Kidney epithelial cell (primary cell): ENCODE measurements around the gene RHOBTB1. TPM values are rescaled to one million over a fixed set of nuclear protein-coding genes. Genes with fewer than 3 reads are reported as not detected.

ENCODE experiments used
- DNase-seq: peaks from one replicate; pipeline ENCODE4 v3.0.0-alpha.2; 2010; ENCODE audit warnings: low read depth
- H3K27me3 ChIP-seq: 2 replicates; pipeline ENCODE4 v1.6.0; 2011; ENCODE audit warnings: low read length; ENCODE audit not compliant: control insufficient read depth, insufficient read depth
- H3K36me3 ChIP-seq: 2 replicates; pipeline ENCODE4 v1.5.1; 2011; ENCODE audit warnings: low read length; ENCODE audit not compliant: control insufficient read depth, insufficient read depth
- H3K4me3 ChIP-seq: 2 replicates; pipeline ENCODE4 v1.5.1; 2011; ENCODE audit warnings: low read depth, mild to moderate bottlenecking, control low read depth, low read length
- total RNA-seq: library from RNA; depleted of rRNA; stranded (reverse); fragments of >200 nt; gene quantifications from 2 replicates; pipeline ENCODE4 v1.2.3, GENCODE V29; 2015
- TF ChIP-seq, protein P1 (sequence below): IDR thresholded peaks from 2 replicates; pipeline ENCODE4 v1.5.1; 2011; ENCODE audit warnings: mild to moderate bottlenecking, moderate library complexity, low read length, control low read depth, inconsistent platforms; ENCODE audit not compliant: insufficient read depth, poor library complexity, severe bottlenecking

RHOBTB1 gene
- total RNA-seq, 1 donor from 2014 or later, result 21.3 TPM

DNA sequence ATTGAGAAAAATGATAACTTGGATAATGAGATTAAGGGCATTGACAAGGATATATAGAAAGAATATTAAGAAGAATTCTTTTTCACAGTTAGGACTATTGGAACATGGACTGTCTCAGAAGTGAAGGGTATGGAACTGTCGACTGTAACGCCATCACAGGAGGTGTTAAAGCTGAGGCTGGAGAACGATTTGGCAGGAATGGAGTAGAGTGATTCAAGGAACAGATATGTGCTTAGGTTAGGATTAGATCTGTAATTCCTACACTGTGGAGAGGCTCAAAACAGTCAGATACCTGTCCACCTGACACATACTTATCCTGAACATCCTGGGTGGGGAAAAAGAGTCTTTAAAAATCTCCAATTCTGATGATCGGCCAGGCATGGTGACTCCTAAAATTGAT lies 30.9 kb downstream of the RHOBTB1 start:
- Histone ChIP-seq H3K36me3 (peaks cover 1% of the 10 kb centered on the region), H3K4me3 (no peak overlapping the region), H3K27me3 (no peaks in the 10 kb centered on the region)
- no peak for DNase-seq
- TF ChIP-seq, protein P1, sequence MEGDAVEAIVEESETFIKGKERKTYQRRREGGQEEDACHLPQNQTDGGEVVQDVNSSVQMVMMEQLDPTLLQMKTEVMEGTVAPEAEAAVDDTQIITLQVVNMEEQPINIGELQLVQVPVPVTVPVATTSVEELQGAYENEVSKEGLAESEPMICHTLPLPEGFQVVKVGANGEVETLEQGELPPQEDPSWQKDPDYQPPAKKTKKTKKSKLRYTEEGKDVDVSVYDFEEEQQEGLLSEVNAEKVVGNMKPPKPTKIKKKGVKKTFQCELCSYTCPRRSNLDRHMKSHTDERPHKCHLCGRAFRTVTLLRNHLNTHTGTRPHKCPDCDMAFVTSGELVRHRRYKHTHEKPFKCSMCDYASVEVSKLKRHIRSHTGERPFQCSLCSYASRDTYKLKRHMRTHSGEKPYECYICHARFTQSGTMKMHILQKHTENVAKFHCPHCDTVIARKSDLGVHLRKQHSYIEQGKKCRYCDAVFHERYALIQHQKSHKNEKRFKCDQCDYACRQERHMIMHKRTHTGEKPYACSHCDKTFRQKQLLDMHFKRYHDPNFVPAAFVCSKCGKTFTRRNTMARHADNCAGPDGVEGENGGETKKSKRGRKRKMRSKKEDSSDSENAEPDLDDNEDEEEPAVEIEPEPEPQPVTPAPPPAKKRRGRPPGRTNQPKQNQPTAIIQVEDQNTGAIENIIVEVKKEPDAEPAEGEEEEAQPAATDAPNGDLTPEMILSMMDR, result no peak

DNA sequence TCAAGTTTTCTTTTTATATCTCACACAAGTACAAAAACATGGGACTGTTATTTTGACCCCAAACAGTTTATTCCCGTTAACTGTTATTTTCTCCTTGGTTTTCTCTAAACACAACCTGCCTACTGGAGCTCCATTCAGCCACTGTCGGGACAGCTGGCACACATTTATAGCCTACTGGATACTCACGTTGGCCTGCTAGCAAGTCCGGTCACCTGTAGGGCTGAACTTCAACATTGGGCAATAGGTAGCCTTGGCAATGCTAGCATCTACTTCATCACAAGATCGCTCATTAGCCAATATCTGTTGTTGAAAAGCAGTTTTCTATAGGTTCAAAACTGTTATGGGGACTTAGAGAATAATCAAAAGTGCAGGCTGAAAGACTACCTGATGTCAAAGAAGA lies 32.3 kb downstream of the RHOBTB1 start:
- TF ChIP-seq, protein P1, result no peak
- no peak for DNase-seq
- H3K27me3 ChIP-seq, result no peaks in the 10 kb centered on the region
- no peak overlapping the region for H3K4me3 ChIP-seq
- peaks cover 1% of the 10 kb centered on the region for H3K36me3 ChIP-seq

DNA sequence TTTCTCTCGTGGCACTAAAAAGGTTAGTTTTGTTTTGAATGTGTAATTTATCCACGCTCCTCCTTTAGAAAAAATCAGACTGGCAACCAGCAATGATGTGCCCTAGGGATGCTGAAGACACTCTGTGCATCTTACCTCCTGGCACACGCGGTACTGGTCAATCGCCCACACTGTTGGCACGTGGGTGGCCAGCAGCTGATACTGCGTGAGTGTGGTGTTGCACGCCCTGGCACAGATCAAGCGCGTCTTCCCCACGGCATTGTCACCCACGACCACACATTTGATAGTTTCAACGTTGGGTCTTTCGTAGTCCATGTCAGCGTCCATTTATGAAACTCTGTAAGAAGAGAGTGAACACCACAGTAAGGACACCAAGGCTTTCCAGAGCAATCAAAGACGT lies 32.8 kb downstream of the RHOBTB1 start:
- TF ChIP-seq, protein P1, result no peak
- Histone ChIP-seq H3K36me3 (peaks cover 1% of the 10 kb centered on the region), H3K4me3 (no peak overlapping the region), H3K27me3 (no peaks in the 10 kb centered on the region)
- no peak for DNase-seq

DNA sequence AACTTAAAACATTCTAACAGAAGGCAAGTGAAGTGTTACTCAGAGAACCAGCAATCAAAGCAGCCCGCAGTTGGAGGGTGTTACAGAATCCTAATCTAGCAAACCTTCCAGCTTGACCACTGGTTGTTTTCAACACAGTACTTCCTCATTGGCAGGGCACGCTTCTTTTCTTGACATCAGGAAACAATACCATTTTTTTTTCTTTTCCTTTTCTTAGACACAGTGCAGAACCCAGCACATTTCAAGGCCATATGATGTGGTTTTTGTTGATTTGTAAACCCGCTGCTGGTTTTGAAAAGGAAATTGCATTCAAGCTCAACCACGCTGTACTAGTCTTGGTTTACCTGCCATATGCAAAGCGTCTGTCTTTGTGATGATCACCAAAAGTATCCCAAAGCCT lies 33.4 kb downstream of the RHOBTB1 start:
- TF ChIP-seq, protein P1, result no peak
- Histone ChIP-seq H3K36me3 (peaks cover 1% of the 10 kb centered on the region), H3K4me3 (no peak overlapping the region), H3K27me3 (no peaks in the 10 kb centered on the region)
- no peak for DNase-seq

DNA sequence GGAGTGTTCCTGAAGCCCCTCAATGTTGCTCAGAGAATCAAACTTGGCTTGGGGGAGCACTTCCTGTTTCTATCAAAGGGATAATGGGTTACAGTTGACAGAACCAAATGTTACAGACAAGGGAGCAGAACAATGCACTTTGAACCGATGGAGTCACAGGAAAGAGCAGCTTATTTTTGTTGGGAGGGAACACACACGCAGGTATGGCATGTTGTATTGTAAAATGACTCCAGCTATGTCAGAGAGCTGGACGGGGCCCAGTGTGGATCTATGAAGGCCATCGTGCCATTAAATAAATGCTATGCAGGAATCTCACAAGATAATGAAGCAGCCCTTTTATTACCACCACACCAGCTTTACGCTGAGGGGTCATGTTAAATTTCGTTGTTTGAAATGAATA lies 35.1 kb downstream of the RHOBTB1 start:
- TF ChIP-seq, protein P1, result no peak

DNA sequence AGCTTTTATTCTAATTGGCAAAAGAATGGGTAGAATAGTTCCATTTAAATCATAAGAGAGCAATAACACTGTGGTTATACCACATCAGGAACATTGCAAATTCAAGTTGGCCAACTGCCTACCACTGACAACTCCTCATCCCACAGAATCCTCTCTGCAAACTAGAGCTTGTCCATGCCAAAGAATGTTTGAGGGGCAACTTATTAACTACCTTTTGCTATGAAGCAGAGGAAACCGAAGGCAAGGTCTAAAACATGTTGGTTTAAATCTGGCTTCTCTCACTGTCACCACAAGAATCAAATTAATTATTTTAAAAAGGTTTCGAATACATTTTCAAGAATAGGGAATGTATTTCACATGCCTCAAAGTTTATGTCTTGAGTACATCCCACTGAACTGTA lies 36.0 kb downstream of the RHOBTB1 start:
- TF ChIP-seq, protein P1, result no peak
- Histone ChIP-seq H3K4me3 (no peak overlapping the region), H3K27me3 (no peaks in the 10 kb centered on the region), H3K36me3 (peaks cover 1% of the 10 kb centered on the region)
- DNase-seq, result no peak

More for the DNA sequence above, 35.1 kb downstream of the RHOBTB1 start:
- H3K36me3 ChIP-seq, result peaks cover 1% of the 10 kb centered on the region
- DNase-seq, result no peak
- no peaks in the 10 kb centered on the region for H3K27me3 ChIP-seq
- no peak overlapping the region for H3K4me3 ChIP-seq
